GM12873 (cell line): ENCODE measurements around the gene GRIK2.

Experiments
- TF ChIP-seq, protein P1 (sequence below): IDR thresholded peaks from 2 replicates; pipeline ENCODE4 v1.5.1; 2012; ENCODE audit warnings: low read depth, mild to moderate bottlenecking, moderate library complexity, low read length, control low read depth; ENCODE audit not compliant: insufficient read depth; ENCODE audit errors: missing control alignments

The GRIK2 gene

DNA sequence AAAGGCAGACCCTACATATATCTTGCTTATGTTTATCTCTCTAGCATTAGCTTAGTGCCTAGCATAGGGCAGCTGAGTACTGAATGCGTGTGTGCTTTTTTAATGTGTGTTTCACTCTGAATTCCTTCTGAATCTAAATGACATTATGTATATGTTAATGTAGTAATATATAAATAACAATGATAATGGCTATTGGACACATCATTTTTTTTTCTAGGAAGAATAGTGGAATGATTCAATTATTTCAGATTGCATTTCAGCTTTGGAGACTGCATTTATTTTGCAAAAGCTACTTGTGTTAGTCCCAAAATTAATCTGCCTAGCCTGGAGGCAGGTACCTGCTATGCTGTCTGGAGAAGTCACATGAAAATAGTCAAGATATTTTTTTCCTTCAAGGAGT, 371.8 kb downstream of the GRIK2 start:
- TF ChIP-seq, protein P1, sequence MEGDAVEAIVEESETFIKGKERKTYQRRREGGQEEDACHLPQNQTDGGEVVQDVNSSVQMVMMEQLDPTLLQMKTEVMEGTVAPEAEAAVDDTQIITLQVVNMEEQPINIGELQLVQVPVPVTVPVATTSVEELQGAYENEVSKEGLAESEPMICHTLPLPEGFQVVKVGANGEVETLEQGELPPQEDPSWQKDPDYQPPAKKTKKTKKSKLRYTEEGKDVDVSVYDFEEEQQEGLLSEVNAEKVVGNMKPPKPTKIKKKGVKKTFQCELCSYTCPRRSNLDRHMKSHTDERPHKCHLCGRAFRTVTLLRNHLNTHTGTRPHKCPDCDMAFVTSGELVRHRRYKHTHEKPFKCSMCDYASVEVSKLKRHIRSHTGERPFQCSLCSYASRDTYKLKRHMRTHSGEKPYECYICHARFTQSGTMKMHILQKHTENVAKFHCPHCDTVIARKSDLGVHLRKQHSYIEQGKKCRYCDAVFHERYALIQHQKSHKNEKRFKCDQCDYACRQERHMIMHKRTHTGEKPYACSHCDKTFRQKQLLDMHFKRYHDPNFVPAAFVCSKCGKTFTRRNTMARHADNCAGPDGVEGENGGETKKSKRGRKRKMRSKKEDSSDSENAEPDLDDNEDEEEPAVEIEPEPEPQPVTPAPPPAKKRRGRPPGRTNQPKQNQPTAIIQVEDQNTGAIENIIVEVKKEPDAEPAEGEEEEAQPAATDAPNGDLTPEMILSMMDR = no peak

DNA sequence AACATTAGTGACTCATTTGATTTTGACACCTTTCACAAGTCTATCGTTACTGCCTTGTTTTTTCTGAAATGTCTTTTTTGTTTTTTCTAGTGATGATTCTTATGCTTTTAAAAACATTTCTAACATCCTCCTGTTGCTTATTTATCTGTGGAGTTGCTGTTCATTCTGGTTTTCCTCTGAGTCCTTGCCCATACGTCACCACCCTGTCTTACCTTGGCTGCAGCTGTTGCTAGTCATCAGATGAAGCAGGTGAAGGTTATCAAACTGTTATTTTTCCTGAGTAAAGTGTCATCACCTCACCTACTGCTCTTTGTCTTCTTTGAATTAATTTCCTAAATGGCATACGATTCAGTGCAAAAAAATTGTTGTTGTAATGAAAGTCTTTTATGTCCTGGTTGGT, 376.6 kb downstream of the GRIK2 start:
- TF ChIP-seq, protein P1 = no peak

DNA sequence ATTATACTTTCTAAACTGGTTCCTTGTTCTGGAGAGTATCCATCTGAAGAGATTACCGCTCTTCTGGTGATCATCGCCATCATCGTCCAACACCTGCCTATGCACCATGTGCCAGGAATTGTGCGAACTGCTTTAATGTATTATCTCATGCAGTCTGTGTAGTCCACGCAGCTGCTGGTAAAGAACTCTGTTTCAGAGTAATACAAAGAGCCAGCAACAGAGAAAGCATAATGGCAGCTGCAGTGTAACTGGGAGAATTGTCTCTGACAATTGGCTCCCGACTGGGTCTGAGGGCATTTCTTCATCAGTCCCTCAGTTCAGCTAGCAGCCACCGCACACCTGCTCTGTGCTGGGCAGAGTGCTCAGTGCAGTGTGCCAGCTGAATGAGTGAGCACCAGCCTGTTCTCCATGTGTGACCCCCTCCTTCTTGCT, 383.4 kb downstream of the GRIK2 start:
- TF ChIP-seq, protein P1 = no peak

DNA sequence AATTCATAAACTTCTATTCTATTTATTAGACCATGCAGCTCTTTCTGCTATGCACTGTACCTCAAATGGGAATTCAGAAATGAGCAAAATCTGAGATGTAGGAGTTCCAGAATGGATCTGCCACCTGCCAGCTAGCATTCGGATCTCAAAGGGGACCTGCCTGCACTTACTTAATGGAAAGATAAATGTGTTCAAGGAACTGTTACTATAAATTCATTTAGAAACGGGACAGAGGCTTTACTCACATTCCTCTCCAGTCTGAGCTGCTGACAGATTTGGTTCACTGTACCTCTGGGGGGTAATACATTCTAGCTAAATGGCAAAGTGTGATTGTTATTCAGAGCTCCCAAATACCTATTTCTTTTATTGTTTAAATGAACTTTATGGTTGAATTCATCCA, 384.1 kb downstream of the GRIK2 start:
- TF ChIP-seq, protein P1 = no peak

DNA sequence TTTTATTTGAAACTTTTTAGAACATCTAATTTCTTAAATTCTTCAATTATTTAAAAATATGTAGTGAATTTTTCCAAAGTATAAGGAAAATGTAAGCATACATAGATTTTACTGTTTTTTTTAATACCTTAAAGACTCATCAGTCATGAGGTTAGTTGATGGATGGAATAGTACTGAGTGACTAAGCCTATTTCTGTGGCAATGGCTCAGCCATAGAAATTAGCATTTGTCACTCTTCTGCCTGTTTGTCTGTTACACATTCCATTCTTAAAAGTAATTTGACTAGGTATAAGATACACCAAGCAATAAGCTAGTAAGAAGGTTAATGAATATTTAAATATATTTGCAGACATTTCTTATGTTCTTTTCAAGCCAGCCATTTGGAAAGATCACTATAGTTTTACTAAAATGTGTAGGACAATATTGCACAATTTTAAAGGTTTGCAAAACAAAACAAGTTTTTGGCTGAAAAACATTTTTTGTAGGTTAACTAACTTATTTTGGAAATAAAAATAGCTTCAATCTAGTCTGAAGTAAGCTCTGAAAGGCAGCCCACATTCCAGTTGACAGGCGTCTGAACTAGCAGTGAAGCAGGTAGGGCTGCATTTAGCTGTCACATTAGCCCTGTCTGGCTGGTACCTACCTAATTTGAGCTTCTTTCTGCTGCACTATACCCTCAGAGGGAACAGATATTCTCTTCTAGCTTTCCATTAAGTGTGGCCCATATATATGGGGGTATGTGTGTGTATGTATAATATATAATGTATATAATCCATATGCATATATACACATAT, 385.7 kb downstream of the GRIK2 start:
- TF ChIP-seq, protein P1 = no peak

DNA sequence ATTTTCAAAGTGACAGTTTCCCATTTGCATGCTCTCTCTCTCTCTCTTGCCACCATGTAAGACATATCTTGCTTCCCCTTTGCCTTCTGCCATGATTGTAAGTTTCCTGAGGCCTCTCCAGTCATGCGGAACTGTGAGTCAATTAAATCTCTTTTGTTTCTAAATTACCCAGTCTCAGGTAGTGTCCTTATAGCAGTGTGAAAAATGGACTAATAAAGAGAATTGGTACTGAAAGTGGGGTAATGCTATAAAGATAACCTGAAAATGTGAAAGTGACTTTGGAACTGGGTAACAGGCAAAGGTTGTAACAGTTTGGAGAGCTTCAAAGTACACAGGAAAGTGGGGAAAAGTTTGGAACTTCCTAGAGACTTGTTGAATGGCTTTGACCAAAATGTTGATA, 389.8 kb downstream of the GRIK2 start:
- TF ChIP-seq, protein P1 = no peak

DNA sequence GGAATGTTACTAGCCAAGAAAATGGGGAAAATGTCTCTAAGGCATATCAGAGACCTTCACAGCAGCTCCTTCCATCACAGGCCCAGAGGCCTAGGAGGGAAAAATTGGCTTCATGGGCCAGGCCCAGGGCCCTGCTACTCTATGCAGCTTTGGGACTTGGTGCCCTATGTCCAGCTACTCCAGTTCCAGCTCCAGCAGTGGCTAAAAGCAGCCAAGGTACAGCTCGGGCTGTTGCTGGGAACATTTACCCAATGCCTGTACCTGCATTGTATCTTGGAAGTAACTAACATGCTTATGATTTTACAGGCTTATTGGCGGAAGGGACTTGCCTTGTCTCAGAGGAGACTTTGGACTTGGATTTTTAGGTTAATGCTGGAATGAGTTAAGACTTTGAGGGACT, 390.6 kb downstream of the GRIK2 start:
- TF ChIP-seq, protein P1 = no peak
